A549 treated with RU486 at 1 μM for 4 hours (cell line): Measurements from ENCODE around the gene KIAA0232. TPM values are rescaled to one million over a fixed set of nuclear protein-coding genes. Genes with fewer than 3 reads are reported as not detected.

Source experiments
- total RNA-seq: library from RNA; stranded (reverse); fragments of 200-300 nt; extraction: Qiagen RNA extraction; gene quantifications from 5 replicates; pipeline ENCODE4 v1.2.3, GENCODE V29; 2022; ENCODE audit warnings: low read depth

The KIAA0232 gene
- total RNA-seq, result 4.6 to 9.8 TPM (median 8.6 TPM) in 5 replicates

GRCh38 chr4:6782147-6782845 is at the start of gene KIAA0232:
Gene KIAA0232, plus strand, starts transcription at chr4:6782727. Its CDS starts 41,727 bp downstream, at chr4:6824454.

GRCh38 chr4:6909113-6909969 is 126.8 kb downstream of the KIAA0232 start, which contains the start of gene TBC1D14:
Gene TBC1D14, plus strand, starts transcription at chr4:6909826. Its CDS starts 13,564 bp downstream, at chr4:6923390.

Other genes starting within 250 kb of the KIAA0232 start
- gene MAN2B2, start 207.5 kb upstream of the KIAA0232 start, total RNA-seq, result 8.1 to 11.9 TPM (median 9.5 TPM) in 5 replicates
- 229 to 278 TPM (median 247 TPM) in 5 replicates for gene MRFAP1, start 142.0 kb upstream of the KIAA0232 start, total RNA-seq
- 27.5 to 78.2 TPM (median 64.1 TPM) in 5 replicates for gene S100P, start 88.8 kb upstream of the KIAA0232 start, total RNA-seq
- 27.9 to 38.9 TPM (median 34.3 TPM) in 5 replicates for gene MRFAP1L1, start 72.9 kb upstream of the KIAA0232 start, total RNA-seq
- 13.0 to 17.8 TPM (median 16.7 TPM) in 5 replicates for gene BLOC1S4, start 66.6 kb upstream of the KIAA0232 start, total RNA-seq
- 29.0 to 34.3 TPM (median 33.5 TPM) in 5 replicates for gene TBC1D14, start 127.1 kb downstream of the KIAA0232 start, total RNA-seq